Measurements from ENCODE around the gene ESPNL.

DNA sequence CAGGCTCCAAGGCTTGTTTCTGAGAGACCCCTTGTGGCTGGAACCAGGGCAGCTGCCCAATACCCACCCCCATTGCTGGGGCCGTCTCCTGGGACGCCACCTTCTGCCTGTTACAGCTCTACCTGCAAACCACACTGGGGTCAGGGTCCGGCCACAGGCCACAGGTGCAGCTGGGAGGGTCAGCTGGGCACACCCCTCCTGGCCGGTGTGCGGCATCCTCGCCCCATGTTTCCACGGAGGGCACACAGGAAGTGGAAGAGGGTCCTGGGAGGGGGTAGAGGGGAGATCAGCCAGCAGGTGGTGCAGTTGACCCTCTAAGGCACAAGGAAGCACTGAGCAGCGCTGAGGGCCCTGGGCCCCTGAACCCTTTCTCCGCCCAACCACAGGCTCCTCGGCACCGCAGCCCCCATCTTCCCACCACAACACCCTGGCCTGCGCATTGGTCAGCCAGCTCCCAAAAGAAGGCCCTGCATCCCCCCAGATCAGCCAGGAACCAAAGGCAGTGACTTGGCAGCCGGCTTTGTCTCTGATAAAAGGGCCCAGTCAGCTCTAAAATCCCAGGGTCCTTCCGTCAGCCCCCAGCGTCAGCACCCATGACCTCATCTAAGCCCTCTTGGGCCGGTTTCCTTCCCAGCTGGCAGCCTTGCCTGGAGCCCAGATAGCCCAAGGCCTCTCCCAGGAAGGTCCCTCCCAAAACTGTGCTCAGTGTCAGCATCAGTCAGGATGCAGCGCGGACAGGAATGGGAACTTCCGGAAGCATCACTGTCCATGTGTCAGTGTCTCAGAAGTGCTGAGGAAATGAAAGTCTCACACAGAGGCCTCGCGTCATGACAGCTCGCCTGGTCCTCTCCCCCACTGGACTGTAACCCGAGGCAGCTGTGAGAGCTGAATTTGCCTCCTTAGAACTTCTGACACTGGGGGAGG, 60.3 kb downstream of the ESPNL start:
- TF ChIP-seq CTCF (conservative IDR thresholded peaks at IDR 0.05; ENCODE audit: low read length), result peak; percentile 90
- no peak for TF ChIP-seq EZH2phosphoT487 (IDR thresholded peaks at IDR 0.05; ENCODE audit: borderline replicate concordance)
